Measurements from ENCODE around the gene AQP12B.

GRCh38 chr2:240631548-240632305 lies 51.0 kb downstream of the AQP12B start:
- TF ChIP-seq, protein P1, sequence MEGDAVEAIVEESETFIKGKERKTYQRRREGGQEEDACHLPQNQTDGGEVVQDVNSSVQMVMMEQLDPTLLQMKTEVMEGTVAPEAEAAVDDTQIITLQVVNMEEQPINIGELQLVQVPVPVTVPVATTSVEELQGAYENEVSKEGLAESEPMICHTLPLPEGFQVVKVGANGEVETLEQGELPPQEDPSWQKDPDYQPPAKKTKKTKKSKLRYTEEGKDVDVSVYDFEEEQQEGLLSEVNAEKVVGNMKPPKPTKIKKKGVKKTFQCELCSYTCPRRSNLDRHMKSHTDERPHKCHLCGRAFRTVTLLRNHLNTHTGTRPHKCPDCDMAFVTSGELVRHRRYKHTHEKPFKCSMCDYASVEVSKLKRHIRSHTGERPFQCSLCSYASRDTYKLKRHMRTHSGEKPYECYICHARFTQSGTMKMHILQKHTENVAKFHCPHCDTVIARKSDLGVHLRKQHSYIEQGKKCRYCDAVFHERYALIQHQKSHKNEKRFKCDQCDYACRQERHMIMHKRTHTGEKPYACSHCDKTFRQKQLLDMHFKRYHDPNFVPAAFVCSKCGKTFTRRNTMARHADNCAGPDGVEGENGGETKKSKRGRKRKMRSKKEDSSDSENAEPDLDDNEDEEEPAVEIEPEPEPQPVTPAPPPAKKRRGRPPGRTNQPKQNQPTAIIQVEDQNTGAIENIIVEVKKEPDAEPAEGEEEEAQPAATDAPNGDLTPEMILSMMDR (IDR thresholded peaks at IDR 0.05; ENCODE audit: low read depth, low read length) = no peak
- TF ChIP-seq POLR2A (IDR thresholded peaks at IDR 0.05; ENCODE audit: extremely low read depth, insufficient read length) = no peak

Measured in NB4 (cell line).